ENCODE measurements around the gene ANKFY1.

Gene ANKFY1

GRCh38 chr17:4234401-4234800, 29.4 kb downstream of the ANKFY1 start:
- TF ChIP-seq CTCF (IDR thresholded peaks at IDR 0.05; ENCODE audit: low read length) (no peak), EZH2phosphoT487 (IDR thresholded peaks at IDR 0.05; ENCODE audit: low read length) (no peak), EZH2 (optimal IDR thresholded peaks at IDR 0.05; ENCODE audit: low read depth, low read length) (no peak)
- no peak overlapping the region for H3K4me3 ChIP-seq (ENCODE audit: low read length)
- no peak overlapping the region for H3K27ac ChIP-seq (ENCODE audit: low read length)
- no peak overlapping the region for H3K4me2 ChIP-seq (ENCODE audit: low read depth, low read length)
- no peak overlapping the region for H2AFZ ChIP-seq (ENCODE audit: low read length)
- H3F3A ChIP-seq (ENCODE audit: insufficient read depth, low read length): no peaks in the 10 kb centered on the region; the same call in 1 of the 2 replicates
- H3K27me3 ChIP-seq (replicated peaks; ENCODE audit: insufficient read depth, low read length): no peaks in the 10 kb centered on the region
- H3K79me2 ChIP-seq (ENCODE audit: low read length): peaks cover 9% of the 10 kb centered on the region; the same call in 1 of the 2 replicates
- H3K9ac ChIP-seq (ENCODE audit: low read length): no peak overlapping the region
- no peak for DNase-seq
- H3K36me3 ChIP-seq (replicated peaks; ENCODE audit: insufficient read depth, low read length): peaks cover 7% of the 10 kb centered on the region; the same call in 1 of the 2 replicates
- no peaks in the 10 kb centered on the region for H3K4me1 ChIP-seq (ENCODE audit: low read length)
- H3K9me3 ChIP-seq (replicated peaks; ENCODE audit: insufficient read depth, low read length): no peaks in the 10 kb centered on the region
- H3K9me2 ChIP-seq (replicated peaks; ENCODE audit: insufficient read depth, low read length): no peaks in the 10 kb centered on the region
- no peaks in the 10 kb centered on the region; the same call in 1 of the 2 replicates for H4K20me1 ChIP-seq (ENCODE audit: insufficient read depth, low read length)

- no peak for TF ChIP-seq CTCF (IDR thresholded peaks at IDR 0.05; ENCODE audit: low read length)
- TF ChIP-seq EZH2phosphoT487 (IDR thresholded peaks at IDR 0.05; ENCODE audit: low read length): no peak
- Histone ChIP-seq H3K4me3 (ENCODE audit: low read length) (no peak overlapping the region), H3K36me3 (replicated peaks; ENCODE audit: insufficient read depth, low read length) (peaks cover 7% of the 10 kb centered on the region; the same call in 1 of the 2 replicates), H4K20me1 (ENCODE audit: insufficient read depth, low read length) (no peaks in the 10 kb centered on the region; the same call in 1 of the 2 replicates), H3K79me2 (ENCODE audit: low read length) (peaks cover 9% of the 10 kb centered on the region; the same call in 1 of the 2 replicates), H2AFZ (ENCODE audit: low read length) (no peak overlapping the region), H3K27ac (ENCODE audit: low read length) (no peak overlapping the region), H3K4me2 (ENCODE audit: low read depth, low read length) (no peak overlapping the region), H3F3A (ENCODE audit: insufficient read depth, low read length) (no peaks in the 10 kb centered on the region; the same call in 1 of the 2 replicates), H3K9ac (ENCODE audit: low read length) (no peak overlapping the region), H3K9me3 (replicated peaks; ENCODE audit: insufficient read depth, low read length) (no peaks in the 10 kb centered on the region), H3K27me3 (replicated peaks; ENCODE audit: insufficient read depth, low read length) (no peaks in the 10 kb centered on the region), H3K9me2 (replicated peaks; ENCODE audit: insufficient read depth, low read length) (no peaks in the 10 kb centered on the region), H3K4me1 (ENCODE audit: low read length) (no peaks in the 10 kb centered on the region)
- no peak for DNase-seq
These were observed 30.0 kb downstream of the ANKFY1 start for GRCh38 chr17:4233668-4234258.

GRCh38 chr17:4232168-4232813, 31.5 kb downstream of the ANKFY1 start:
- Histone ChIP-seq H3K4me2 (ENCODE audit: low read depth, low read length) (no peak overlapping the region), H3K9ac (ENCODE audit: low read length) (no peak overlapping the region), H3K79me2 (ENCODE audit: low read length) (peaks cover 6% of the 10 kb centered on the region; the same call in 1 of the 2 replicates), H3K27ac (ENCODE audit: low read length) (no peak overlapping the region), H3K9me3 (replicated peaks; ENCODE audit: insufficient read depth, low read length) (no peaks in the 10 kb centered on the region), H3K4me1 (ENCODE audit: low read length) (no peaks in the 10 kb centered on the region), H3K36me3 (replicated peaks; ENCODE audit: insufficient read depth, low read length) (0 out of 2 replicates have a peak, but pooled peaks cover 3% of the 10 kb centered on the region), H3K4me3 (ENCODE audit: low read length) (no peak overlapping the region), H3K9me2 (replicated peaks; ENCODE audit: insufficient read depth, low read length) (no peaks in the 10 kb centered on the region), H2AFZ (ENCODE audit: low read length) (no peak overlapping the region), H3F3A (ENCODE audit: insufficient read depth, low read length) (no peaks in the 10 kb centered on the region), H3K27me3 (replicated peaks; ENCODE audit: insufficient read depth, low read length) (no peaks in the 10 kb centered on the region), H4K20me1 (ENCODE audit: insufficient read depth, low read length) (no peaks in the 10 kb centered on the region; the same call in 1 of the 2 replicates)
- no peak for DNase-seq
- TF ChIP-seq CTCF (IDR thresholded peaks at IDR 0.05; ENCODE audit: low read length): no peak
- TF ChIP-seq EZH2 (optimal IDR thresholded peaks at IDR 0.05; ENCODE audit: low read depth, low read length): no peak
- no peak for TF ChIP-seq EZH2phosphoT487 (IDR thresholded peaks at IDR 0.05; ENCODE audit: low read length)
